ENCODE data around the gene AUNIP.

The AUNIP gene

GRCh38 chr1:25804244-25804963, 54.9 kb downstream of the AUNIP start:
- TF ChIP-seq ZBTB7A (IDR thresholded peaks at IDR 0.05; ENCODE audit: low read depth) (no peak), TAF1 (IDR thresholded peaks at IDR 0.05; ENCODE audit: low read depth) (no peak), RAD21 (IDR thresholded peaks at IDR 0.05; ENCODE audit: low read depth) (no peak), EP300 (IDR thresholded peaks at IDR 0.05; ENCODE audit: borderline replicate concordance) (no peak), CREB1 (IDR thresholded peaks at IDR 0.05; ENCODE audit: low read depth) (no peak), NFIC (IDR thresholded peaks at IDR 0.05) (no peak), CEBPB (IDR thresholded peaks at IDR 0.05) (no peak), FOXM1 (IDR thresholded peaks at IDR 0.05; ENCODE audit: borderline replicate concordance, low read depth) (no peak), MAX (IDR thresholded peaks at IDR 0.05) (no peak), REST (IDR thresholded peaks at IDR 0.05; ENCODE audit: low read depth) (no peak), YY1 (IDR thresholded peaks at IDR 0.05; ENCODE audit: low read depth) (no peak), TCF12 (IDR thresholded peaks at IDR 0.05; ENCODE audit: low read depth) (no peak), TEAD4 (IDR thresholded peaks at IDR 0.05) (no peak), USF1 (IDR thresholded peaks at IDR 0.05) (no peak), EGR1 (IDR thresholded peaks at IDR 0.05) (no peak)

- TF ChIP-seq YY1 (IDR thresholded peaks at IDR 0.05; ENCODE audit: low read depth), result no peak
- no peak for TF ChIP-seq CREB1 (IDR thresholded peaks at IDR 0.05; ENCODE audit: low read depth)
- TF ChIP-seq MAX (IDR thresholded peaks at IDR 0.05), result no peak
- TF ChIP-seq REST (IDR thresholded peaks at IDR 0.05; ENCODE audit: low read depth), result no peak
- TF ChIP-seq EGR1 (IDR thresholded peaks at IDR 0.05), result no peak
- no peak for TF ChIP-seq NFIC (IDR thresholded peaks at IDR 0.05)
- TF ChIP-seq TCF12 (IDR thresholded peaks at IDR 0.05; ENCODE audit: low read depth), result no peak
- TF ChIP-seq CEBPB (IDR thresholded peaks at IDR 0.05), result no peak
- no peak for TF ChIP-seq RAD21 (IDR thresholded peaks at IDR 0.05; ENCODE audit: low read depth)
- TF ChIP-seq USF1 (IDR thresholded peaks at IDR 0.05), result no peak
- TF ChIP-seq TAF1 (IDR thresholded peaks at IDR 0.05; ENCODE audit: low read depth), result no peak
- TF ChIP-seq EP300 (IDR thresholded peaks at IDR 0.05; ENCODE audit: borderline replicate concordance), result no peak
- no peak for TF ChIP-seq TEAD4 (IDR thresholded peaks at IDR 0.05)
These were observed 55.9 kb downstream of the AUNIP start for GRCh38 chr1:25803368-25803767.

- TF ChIP-seq ZBTB7A (IDR thresholded peaks at IDR 0.05; ENCODE audit: low read depth) (no peak), NFIC (IDR thresholded peaks at IDR 0.05) (no peak), CEBPB (IDR thresholded peaks at IDR 0.05) (no peak), RAD21 (IDR thresholded peaks at IDR 0.05; ENCODE audit: low read depth) (no peak), MAX (IDR thresholded peaks at IDR 0.05) (no peak), EP300 (IDR thresholded peaks at IDR 0.05; ENCODE audit: borderline replicate concordance) (no peak), FOXM1 (IDR thresholded peaks at IDR 0.05; ENCODE audit: borderline replicate concordance, low read depth) (no peak), EGR1 (IDR thresholded peaks at IDR 0.05) (no peak), TEAD4 (IDR thresholded peaks at IDR 0.05) (no peak), CREB1 (IDR thresholded peaks at IDR 0.05; ENCODE audit: low read depth) (no peak), USF1 (IDR thresholded peaks at IDR 0.05) (no peak), YY1 (IDR thresholded peaks at IDR 0.05; ENCODE audit: low read depth) (no peak), TAF1 (IDR thresholded peaks at IDR 0.05; ENCODE audit: low read depth) (no peak), TCF12 (IDR thresholded peaks at IDR 0.05; ENCODE audit: low read depth) (no peak), REST (IDR thresholded peaks at IDR 0.05; ENCODE audit: low read depth) (no peak)
These were observed 56.3 kb downstream of the AUNIP start for GRCh38 chr1:25802915-25803314.
